NCI-H1694 treated with DMSO at 0.1 percent for 48 hours (cell line): ENCODE measurements around the gene PPP1R3C.

Experiments
- DNase-seq: peaks from one replicate; lab custom pipeline; 2025; lab: John Stamatoyannopoulos, UW

PPP1R3C gene

DNA sequence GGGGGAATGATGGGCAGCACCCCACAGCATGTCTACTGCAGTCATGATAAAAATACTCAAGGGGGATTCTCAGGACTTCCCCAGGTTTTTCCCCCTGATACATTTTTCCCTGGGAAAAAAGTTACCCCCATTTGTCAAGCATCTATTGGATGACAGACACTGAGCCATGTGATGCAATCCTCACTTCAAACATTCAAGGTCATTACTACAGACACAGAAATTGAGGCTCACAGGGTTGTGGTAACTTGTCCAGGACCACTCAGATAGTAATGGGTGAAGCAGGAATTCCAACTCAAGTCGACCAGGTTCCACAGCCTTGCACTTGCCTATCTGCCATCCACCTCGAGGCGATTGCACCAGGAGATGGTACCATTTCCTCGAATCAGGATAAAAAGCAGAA lies 31.7 kb downstream of the PPP1R3C start:
- no peak for DNase-seq

DNA sequence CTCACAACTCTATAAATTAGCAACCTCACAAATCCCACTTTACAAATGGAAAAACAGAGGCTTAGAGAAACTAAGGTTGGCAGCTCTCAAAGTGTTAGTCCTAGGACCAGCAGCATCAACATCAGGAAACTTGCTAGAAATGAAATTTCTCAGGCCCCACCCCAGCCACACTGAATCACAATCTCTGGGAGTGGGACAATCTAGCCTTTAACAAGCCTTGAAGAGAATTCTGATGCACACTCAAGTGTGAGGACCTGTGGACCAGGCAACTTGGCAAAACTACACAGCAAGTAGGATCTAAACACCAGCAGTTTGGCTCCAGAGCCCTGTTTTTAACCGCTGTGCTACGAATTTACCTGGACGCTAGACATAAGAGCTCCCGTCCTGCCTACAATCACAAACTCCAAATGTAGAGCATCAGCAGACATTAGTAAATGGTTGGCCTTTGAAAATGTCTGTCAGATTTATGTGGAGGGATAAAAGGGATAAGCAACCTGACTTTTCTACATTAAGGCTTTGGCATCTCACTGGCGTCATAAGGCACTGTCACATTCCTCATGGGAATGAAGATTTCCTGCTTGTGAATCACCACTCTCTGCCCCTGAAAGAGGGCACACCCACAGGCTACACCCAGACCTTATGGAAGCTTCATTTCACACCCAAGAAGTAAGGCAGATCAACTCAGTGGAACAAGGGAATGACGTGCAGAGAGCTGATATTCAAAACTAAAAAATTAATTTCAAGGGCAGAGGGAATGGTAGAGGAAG lies 34.5 kb downstream of the PPP1R3C start:
- no peak for DNase-seq

DNA sequence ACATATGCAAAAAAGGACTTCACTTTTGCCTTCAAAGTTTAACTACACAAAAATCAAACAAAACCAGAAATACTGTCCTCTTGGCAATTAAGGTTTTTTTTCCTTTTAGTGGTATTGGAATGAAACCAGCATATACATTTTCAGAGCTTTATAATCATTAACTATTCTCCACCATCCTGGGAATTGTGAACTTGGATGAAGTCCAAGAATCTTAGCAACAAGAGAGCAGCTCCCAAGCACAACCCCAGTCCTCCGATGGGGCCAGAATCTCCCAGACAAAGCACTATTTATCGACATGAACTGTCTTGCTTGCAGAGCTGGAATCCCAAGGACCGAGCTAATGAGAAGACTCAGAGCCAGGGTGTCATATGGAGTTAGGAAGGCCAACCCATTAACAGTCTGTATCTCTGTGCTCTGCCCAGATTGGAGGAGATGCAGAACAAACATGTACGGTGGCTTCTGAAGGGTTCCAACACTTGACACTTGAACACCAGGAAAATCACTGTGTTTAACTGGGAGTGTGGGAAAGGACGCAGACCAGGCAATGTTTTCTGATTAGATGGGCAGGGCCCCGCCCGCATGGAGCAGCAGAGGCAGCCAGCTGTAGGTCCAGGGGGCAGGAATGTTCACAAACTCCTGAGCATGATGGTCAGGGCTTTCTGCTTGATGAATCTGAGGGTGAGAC lies 35.5 kb downstream of the PPP1R3C start:
- peak; percentile 32 for DNase-seq

DNA sequence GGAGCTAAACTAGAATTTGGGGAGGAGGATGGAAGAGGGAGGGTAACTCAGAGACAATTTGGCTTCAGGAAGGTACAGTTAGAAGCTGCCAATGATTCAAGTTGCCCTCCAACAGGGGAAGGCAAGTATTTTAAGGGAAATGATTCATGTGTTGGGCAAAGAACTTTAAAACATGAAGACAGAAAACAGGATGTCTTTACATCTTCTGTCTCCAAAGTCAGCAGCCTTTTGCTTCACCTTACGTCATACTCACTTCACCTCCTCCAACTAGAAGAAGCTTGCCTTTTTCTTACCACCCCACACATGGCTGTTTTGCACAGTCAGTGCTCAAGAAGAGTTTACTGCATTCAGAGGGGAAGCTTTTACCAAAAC lies 36.1 kb downstream of the PPP1R3C start:
- DNase-seq: no peak

DNA sequence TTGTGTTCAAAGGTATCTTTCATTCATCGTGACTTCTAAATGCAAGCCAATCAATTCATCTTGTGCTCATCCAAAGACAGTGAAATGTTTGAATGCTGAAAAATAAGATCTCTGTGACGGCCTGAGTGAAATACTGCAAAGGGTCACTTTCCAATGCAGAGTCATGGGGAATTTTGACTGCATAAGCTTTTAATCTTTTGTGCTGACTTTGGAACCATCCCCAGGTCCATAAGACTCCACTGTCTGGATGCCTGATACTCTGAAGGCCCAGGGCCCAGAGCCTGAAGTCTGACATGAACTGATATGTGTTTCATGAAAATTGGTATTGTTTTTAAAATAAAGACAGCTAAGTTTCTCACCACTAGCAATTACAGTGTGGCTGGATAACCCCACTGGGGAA lies 39.0 kb downstream of the PPP1R3C start:
- DNase-seq: no peak

DNA sequence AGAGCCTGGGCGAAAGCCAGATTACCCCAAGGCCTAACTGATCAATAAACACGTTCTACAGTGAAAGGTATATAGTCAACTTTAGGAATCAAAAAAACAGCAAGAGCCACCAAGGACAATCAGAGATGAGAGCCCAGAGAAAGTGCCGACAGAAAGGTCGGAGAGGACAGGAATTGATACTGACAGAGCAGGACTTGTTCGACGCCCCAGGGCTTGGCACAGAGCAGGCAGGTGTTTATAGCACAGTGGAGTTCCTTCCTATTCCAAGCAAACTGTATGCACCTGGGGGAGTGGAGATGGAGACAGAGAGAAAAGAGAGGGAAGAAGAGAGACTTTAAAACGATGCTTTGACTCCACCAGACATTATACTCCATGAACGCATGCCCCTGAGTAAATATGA lies 39.5 kb downstream of the PPP1R3C start:
- no peak for DNase-seq

DNA sequence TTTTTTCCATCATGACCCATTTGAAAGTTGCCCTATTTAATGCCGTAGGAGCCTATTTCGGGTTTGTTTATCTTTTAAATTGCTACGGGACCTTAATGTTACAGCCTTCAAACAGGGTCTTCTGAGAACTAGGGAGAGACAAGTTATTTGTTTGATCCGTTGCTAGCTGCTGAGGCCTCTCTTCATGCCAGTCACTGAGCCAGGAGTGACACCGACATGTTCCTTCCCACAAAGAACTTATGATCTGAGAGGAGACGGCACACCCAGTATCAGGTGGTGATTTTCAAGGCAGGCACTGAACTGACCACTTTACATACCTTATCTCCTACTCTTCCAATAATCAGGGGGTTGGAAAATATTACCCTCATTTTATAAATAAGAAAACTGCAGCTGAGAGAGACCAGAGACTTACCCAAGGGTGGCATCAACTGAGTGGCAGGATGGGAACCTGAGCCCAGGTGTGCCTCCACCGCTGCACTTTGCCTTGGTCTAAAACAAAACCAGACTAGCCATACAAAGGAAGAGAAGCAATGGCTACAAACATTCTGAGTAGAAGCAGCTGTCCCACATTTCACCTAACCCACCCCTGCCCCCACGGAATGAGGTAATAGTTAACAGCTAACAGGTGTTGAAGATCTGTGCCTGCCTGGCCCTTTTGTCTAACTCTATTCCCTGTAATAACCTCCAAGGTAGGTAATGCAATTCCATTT lies 40.5 kb downstream of the PPP1R3C start:
- DNase-seq: peak; percentile 10

DNA sequence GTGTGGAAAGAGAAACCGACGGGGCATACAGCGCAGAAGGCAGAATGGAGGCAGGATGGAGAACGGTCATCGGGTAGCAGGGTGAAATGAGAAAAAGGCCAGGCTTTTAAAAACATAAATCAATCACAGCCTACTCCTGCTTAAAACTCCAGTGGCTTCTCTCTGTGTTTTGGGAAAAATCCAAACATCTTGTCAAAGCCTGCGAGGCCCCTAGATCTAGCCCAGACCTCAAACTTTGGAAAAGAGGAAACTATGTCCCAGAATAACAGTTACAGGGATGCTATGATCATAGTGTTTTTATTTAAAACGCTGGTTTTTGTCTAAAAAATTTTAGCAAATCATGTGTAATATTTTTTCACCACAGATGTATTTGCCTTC lies 41.1 kb downstream of the PPP1R3C start:
- DNase-seq: peak; percentile 78

DNA sequence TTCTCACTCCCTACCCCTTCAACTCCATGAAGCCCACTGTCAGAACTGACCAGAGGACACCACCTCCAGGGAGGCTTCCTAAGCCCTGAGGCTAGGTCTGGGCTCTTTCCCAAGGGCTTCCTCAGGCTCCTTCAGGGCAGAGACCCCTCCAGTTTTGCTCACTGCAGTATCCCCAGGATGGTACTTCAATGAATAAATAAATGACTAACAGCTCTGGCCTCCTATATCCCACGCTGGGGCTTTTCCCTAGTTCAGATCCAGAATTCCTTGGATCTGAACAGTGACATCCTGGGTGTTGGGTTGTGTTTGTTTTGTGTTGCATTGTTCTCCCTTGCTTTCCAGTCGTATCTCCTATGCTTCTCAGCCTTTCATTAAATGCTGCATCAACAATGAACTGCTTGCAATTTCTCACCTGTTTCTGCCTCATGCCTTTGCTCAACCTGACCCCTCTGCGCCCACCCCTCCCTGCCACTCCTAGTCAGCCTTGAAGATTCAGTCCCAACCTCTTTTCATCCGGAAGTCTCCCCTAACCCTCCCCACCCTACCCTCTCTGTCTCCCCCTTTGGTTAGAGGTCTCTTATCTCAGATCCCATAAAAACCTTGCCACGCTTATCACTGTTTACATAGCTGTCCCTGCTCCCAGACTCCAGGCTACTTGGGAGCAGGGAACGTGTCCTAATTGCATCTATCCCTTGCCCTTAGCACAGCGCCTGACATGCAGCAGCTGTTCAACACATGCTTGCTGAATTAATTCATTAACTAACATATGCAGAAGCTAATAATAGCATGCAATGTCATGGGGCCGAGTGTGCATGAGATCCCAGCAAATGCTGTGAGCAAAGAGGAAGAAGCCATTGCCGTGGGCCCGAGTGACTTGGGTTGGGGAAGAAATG lies 41.7 kb downstream of the PPP1R3C start:
- peak; percentile 87 for DNase-seq

DNA sequence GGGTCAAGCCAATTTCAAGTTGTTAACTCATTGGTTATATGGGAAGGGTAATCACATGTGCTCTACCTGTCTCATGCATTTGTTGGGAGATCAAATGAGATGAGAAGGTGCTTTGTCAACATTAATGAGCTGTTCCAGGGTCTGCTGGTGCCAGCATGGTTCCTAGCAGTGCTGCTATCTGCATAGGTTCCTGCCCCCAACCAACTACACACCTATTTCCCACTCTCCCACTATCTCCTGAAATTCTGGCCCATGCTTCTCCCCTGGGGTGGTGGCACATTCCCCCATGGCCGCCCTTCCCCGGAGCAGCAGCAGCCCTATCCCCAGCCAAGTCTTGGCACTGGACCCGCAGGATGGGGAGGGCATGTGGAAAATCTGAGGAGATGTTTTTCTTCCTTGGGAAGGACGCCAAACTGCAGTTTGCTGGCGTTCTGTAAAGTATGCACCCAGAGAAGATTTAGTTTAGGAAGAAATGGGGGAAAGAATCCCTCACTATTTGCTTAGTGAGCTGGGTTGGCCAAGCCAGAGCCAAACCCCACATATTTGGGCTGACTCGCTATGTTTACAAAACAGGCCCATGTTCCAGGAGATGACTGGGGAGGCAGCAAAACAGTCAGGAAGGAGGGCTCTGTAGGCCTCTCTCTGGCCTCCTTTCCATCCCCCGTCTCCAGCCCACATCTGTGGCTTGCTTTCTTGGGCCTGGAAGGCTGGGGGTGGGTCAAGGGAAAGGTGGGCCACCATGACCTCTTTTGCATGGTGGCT lies 42.5 kb downstream of the PPP1R3C start:
- DNase-seq: no peak

DNA sequence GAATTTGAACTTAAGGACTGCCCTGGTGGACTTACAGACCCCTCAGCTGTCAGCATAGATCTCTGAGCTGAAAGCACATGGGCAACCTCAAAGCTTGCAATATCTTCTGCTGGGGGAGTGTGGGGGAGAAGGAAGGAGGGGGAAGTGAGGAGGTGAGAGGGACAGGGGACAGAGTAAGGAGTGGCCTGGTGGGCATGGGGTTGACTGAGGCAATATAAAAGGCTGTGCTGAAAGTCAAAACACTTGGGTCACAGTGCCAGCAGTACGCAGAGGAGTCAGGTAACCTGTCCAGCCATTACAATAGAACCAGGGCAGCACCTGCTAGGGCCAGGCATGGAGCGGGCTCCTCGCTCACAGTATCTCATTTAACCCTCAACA lies 43.2 kb downstream of the PPP1R3C start:
- DNase-seq: no peak

DNA sequence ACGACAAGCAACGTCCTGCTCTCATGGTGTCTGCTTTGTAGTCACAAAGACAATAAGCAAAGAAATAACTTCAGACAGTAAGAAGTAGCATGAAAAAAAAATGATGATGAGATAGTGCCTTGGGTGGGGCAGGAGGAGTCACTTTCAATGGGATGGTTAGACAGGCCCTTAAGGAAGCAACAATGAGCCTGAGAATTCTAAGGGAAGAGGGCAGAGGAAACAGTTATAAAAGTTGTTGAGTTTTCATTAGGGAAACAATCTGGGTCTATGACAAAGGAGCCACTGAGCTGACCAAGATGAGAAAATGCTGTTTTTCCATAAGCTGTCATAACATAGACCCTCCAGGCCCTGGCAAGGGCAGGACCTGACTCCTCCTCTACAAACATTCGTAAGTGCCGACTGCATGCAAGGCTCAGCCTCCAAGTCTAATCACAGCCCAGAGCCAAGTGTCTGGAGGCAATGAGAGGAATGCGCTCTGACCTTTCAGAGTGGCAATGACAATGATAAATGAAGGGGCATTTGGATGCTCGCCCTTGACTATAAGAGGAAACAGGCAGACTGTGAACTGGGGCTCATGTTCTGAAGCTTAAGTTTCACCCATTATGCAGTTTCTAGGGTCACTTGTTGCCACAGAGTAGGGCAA lies 43.7 kb downstream of the PPP1R3C start:
- no peak for DNase-seq

DNA sequence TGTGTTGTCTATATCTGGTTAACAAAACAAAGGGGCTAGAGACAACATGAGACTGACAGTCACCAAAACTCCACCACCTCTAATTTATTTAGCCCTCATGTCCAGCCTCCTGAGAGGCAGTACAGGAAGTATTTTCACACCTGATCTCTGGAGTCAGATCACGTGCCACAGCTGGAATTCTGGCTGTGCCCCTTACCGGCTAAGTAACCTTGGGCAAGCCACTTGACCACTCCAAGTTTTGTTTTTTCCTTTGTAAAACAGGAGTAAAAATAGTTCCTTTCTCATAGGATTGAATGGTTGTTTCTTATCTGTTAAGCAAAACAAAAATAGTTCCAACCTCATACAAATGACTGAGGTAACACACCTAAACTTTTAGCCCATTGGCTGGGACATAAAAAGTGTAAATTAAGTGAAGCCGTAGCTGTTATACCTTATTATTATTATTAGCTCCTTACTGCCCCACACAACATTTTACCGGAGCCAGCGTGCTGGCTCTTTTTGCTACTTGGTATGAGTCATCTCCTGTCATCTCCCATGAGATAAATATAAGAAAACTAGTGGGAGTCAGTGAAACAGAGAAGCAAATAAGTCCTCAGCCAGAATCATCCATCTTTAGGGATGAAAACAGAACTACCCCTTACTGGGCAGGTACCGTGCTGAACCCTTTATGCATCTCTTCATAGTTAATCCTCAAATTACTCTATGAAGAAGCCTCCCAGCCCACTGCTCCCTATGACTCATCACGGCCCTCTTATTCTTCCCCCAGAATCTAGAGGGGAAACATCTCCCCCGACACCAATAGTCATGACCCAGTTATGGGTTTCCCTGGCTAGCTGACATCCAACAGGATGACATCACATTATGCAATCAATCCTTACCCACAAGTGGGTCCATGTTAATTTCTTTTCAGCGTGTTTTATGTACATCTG lies 44.9 kb downstream of the PPP1R3C start:
- no peak for DNase-seq

DNA sequence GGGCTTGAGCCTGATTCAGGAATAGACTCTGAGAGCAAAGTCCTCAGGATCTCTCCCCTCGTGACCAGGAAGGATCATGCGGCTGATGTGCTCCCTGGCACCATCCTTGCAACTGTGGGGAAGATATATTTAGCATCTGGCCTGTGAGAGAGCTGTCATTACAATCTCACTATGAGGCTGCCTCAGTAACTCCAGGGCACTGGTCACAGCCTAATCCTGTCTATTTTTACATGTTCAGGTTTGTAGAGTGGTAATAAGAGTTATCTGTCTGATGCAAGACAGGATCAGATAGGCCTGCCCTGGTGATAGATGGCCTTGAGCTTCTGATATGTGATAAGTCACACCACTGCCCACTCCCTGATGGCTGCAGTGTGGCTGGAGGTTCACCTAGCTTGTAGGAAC lies 50.7 kb downstream of the PPP1R3C start:
- no peak for DNase-seq

DNA sequence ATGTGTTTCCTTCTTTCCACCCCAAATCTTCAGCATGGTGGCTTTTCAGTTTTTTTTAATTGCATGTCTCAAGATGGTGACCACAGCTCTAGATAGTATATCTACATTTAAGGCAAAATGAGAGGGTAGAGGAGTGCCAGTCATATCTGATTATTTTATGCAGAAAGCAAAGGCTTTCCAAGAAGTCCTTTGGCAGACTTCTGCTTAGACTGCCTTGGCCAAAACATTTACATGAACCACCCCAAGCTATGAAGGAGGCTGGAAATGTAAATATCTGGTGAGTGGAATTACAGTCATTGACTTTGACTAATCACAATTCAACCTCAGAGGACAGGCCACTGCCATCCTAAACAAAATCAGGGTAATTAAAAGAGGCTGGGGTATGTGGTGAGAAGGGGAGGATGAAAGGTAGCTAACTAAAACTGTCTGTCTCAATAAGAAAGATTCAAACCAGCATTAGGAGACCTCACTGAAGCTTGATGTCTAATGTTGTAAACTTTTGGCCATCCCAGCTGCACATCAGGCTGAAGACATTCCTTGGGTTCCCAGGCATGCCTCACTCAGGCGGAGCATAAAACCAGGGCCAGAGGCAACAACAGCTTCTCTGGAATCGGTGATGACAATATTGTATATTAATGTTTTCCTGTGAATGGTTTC lies 53.4 kb downstream of the PPP1R3C start:
- no peak for DNase-seq
